Stromal cell of bone marrow (primary cell): ENCODE data around the gene SMIM35.

Source experiments
- DNase-seq: peaks from one replicate; pipeline ENCODE4 v3.0.0-alpha.2; 2012; ENCODE audit warnings: low read depth

Gene SMIM35

GRCh38 chr11:118086913-118087768, at the start of gene SMIM35:
Gene SMIM35, minus strand, starts transcription at chr11:118086963. Its CDS starts 206 bp downstream, at chr11:118086757.
- DNase-seq = no peak

GRCh38 chr11:118136341-118136740, 49.6 kb upstream of the SMIM35 start:
- DNase-seq = no peak

- no peak for DNase-seq
Measured at GRCh38 chr11:118135796-118136165, 49.0 kb upstream of the SMIM35 start.

- DNase-seq = no peak
Measured at GRCh38 chr11:118135051-118135795, 48.5 kb upstream of the SMIM35 start.

GRCh38 chr11:118133816-118134215, 47.1 kb upstream of the SMIM35 start:
- DNase-seq = no peak

- DNase-seq = no peak
Measured at GRCh38 chr11:118132385-118133151, 45.8 kb upstream of the SMIM35 start.

- no peak for DNase-seq
Measured at GRCh38 chr11:118129471-118130172, 42.9 kb upstream of the SMIM35 start.

GRCh38 chr11:118128721-118129470, 42.1 kb upstream of the SMIM35 start:
- no peak for DNase-seq

GRCh38 chr11:118128310-118128709, 41.5 kb upstream of the SMIM35 start:
- no peak for DNase-seq

- no peak for DNase-seq
Measured at GRCh38 chr11:118126082-118126838, 39.5 kb upstream of the SMIM35 start.

- DNase-seq = no peak
Measured at GRCh38 chr11:118124929-118125535, 38.3 kb upstream of the SMIM35 start.

- DNase-seq = no peak
Measured at GRCh38 chr11:118120793-118121192, 34.0 kb upstream of the SMIM35 start.

GRCh38 chr11:118117790-118118601, 31.2 kb upstream of the SMIM35 start:
- no peak for DNase-seq

- DNase-seq = no peak
Measured at GRCh38 chr11:118115048-118115447, 28.3 kb upstream of the SMIM35 start.

GRCh38 chr11:118114266-118114665, 27.5 kb upstream of the SMIM35 start:
- no peak for DNase-seq

GRCh38 chr11:118112711-118113430, 26.1 kb upstream of the SMIM35 start:
- DNase-seq = no peak

GRCh38 chr11:118111744-118112035, 24.9 kb upstream of the SMIM35 start:
- DNase-seq = no peak

GRCh38 chr11:118111019-118111743, 24.4 kb upstream of the SMIM35 start:
- no peak for DNase-seq
